ENCODE results near the gene TEX35.

TEX35 gene

DNA sequence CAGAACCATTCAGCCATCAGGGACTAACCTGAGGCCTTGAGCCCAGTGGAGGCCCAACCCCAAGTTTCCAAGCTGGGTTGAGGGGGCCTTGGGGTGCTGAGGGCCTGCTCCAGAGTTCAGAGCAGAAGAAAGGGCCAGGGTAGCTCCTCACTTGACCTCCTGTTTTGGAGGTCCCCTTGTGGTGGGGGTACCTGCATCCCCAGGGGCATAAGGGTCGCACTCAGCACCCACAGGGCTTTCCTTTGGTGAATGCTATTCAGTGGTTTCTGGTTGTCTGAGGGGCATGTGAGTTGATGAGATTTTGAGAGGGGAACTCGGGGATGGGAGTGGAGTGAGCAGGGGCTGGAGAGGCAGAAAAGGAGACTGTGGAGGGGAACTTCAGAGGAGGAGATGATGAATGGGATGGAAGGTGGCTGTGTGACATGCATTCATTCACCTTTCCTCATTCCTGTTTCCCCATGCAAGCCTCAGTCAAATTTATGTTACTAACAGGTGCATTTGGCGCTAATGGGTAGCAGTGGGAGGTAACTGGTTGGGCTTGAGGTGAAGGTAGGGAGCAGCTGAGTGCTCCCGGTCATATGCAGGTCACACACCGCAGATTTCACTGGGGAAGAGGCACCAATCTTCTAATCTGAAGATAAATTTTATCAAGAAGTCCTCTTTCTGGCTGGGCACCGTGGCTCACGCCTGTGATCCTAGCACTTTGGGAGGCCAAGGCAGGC is 50.4 kb downstream of the TEX35 start:
- no peak overlapping the region for H3K27ac ChIP-seq
- no peak for TF ChIP-seq CTCF (conservative IDR thresholded peaks at IDR 0.05; ENCODE audit: low read depth)
- POLR2A ChIA-PET (ENCODE audit: low non-redundant PET), result no interaction called here
- no peak for DNase-seq (ENCODE audit: low spot score)
- CTCF ChIA-PET, result interaction anchor here (0.7 kb wide), 1 partner anchor 1424 kb away, joined by 3 read pairs; no protein-coding TSS in a partner anchor

DNA sequence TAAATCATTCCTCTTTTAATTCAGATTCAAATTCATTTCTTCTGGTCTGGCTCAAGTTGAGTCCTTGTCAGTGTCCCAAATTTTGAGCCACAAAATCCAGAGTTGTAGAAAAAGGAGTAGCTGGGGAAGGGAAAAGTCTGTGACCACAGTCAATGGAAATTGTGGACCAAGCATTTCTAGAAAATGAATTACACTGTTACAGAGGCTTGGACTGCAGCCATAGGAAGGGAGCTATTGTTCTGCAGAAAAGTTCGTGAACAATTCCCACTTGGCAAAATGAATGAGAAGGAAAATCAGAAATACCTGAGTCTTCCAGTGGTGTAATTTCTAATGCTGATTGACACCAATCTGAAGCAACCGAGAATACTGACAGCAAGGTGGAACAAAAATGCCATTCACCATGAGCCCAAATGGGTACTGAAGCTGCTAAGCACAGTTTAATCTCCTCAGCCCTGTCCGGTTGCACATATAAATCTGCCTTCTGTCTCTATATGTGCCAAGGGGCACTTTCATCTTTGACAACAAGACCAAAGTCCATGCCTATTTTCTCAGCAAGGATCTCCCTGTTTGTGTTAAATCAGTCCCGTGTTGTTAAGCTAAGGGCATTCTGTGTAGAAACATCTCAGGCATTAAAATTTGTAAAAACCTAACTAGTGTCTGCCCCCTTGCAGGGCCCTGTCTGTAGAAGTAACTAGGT is 51.3 kb downstream of the TEX35 start:
- ChIA-PET POLR2A (ENCODE audit: low non-redundant PET) (no interaction called here), CTCF (interaction anchor here (0.7 kb wide), 2 partner anchors 1345 to 1425 kb away, joined by 3 to 7 read pairs; no protein-coding TSS in a partner anchor)
- DNase-seq (ENCODE audit: low spot score), result no peak

GRCh38 chr1:178564783-178565180 is 51.9 kb downstream of the TEX35 start:
- no peak overlapping the region for H3K27ac ChIP-seq
- ChIA-PET CTCF (no interaction called here), POLR2A (ENCODE audit: low non-redundant PET) (no interaction called here)
- no peak for DNase-seq (ENCODE audit: low spot score)
- no peak for TF ChIP-seq CTCF (conservative IDR thresholded peaks at IDR 0.05; ENCODE audit: low read depth)

More for the DNA sequence above, 51.3 kb downstream of the TEX35 start:
- no peak overlapping the region for H3K27ac ChIP-seq
- TF ChIP-seq CTCF (conservative IDR thresholded peaks at IDR 0.05; ENCODE audit: low read depth), result no peak

- DNase-seq (ENCODE audit: low spot score), result no peak
- CTCF ChIA-PET, result interaction anchor here (0.7 kb wide), 1 partner anchor 137 kb away, joined by 4 read pairs; no protein-coding TSS in a partner anchor
- TF ChIP-seq CTCF (conservative IDR thresholded peaks at IDR 0.05; ENCODE audit: low read depth), result no peak
- H3K27ac ChIP-seq, result no peak overlapping the region
- POLR2A ChIA-PET (ENCODE audit: low non-redundant PET), result no interaction called here
Observed at GRCh38 chr1:178565586-178565985, 52.7 kb downstream of the TEX35 start.

DNA sequence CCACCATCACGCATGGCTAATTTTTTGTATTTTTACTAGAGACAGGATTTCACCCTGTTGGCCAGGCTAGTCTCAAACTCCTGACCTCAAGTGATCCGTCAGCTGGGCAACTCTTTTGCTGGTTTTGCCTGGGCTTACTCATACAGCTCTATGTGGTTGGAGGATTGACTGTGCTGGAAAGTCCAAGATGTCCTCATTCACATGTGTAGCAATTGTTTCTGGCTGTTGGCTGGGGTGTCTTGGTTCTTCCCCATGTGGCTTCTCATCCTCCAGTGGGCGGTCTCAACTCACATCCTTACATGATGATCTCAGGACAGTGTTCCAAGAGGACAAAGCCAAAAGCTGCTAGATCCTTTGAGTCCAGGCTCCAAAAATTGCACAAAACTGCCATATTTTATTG is 53.3 kb downstream of the TEX35 start:
- no peak for DNase-seq (ENCODE audit: low spot score)
- no peak for TF ChIP-seq CTCF (conservative IDR thresholded peaks at IDR 0.05; ENCODE audit: low read depth)
- H3K27ac ChIP-seq, result no peak overlapping the region
- ChIA-PET POLR2A (ENCODE audit: low non-redundant PET) (no interaction called here), CTCF (interaction anchor here (0.7 kb wide), 1 partner anchor 137 kb away, joined by 4 read pairs; no protein-coding TSS in a partner anchor)

- POLR2A ChIA-PET (ENCODE audit: low non-redundant PET), result no interaction called here
- no peak for TF ChIP-seq CTCF (conservative IDR thresholded peaks at IDR 0.05; ENCODE audit: low read depth)
- CTCF ChIA-PET, result interaction anchor here (0.6 to 1.7 kb wide), 3 partner anchors 12 to 320 kb away, joined by 3 to 4 read pairs (median 4); no protein-coding TSS in a partner anchor
- DNase-seq (ENCODE audit: low spot score), result no peak
- no peak overlapping the region for H3K27ac ChIP-seq
Observed at GRCh38 chr1:178571807-178572206, 58.9 kb downstream of the TEX35 start.

Data from RWPE1 (cell line).